ENCODE measurements around the gene ZNF831.

Gene ZNF831

GRCh38 chr20:59221049-59221706 lies 57.6 kb downstream of the ZNF831 start:
- peaks cover 11% of the 10 kb centered on the region for H3K4me1 ChIP-seq (ENCODE audit: control insufficient read depth, low read length)
- H3K9me3 ChIP-seq (ENCODE audit: control insufficient read depth, insufficient read depth, low read length): no peaks in the 10 kb centered on the region
- H3K4me2 ChIP-seq (ENCODE audit: low read length): no peak overlapping the region
- no peaks in the 10 kb centered on the region for H3K79me2 ChIP-seq (ENCODE audit: control insufficient read depth, low read length)
- H3K4me3 ChIP-seq (ENCODE audit: low read length): no peak overlapping the region
- no peaks in the 10 kb centered on the region for H3K36me3 ChIP-seq (ENCODE audit: control insufficient read depth, low read length)
- H3K27me3 ChIP-seq (ENCODE audit: control insufficient read depth, low read length): 0 out of 2 replicates have a peak, but pooled peaks cover 4% of the 10 kb centered on the region
- no peak overlapping the region for H3K27ac ChIP-seq (ENCODE audit: low read depth, low read length)
- no peaks in the 10 kb centered on the region for H3K9me2 ChIP-seq (replicated peaks; ENCODE audit: control insufficient read depth, low read length)
- no peaks in the 10 kb centered on the region for H4K20me1 ChIP-seq (ENCODE audit: control insufficient read depth, insufficient read depth, low read depth, low read length)
- H3F3A ChIP-seq (ENCODE audit: control insufficient read depth, insufficient read depth): no peaks in the 10 kb centered on the region
- TF ChIP-seq CTCF (IDR thresholded peaks at IDR 0.05; ENCODE audit: low read depth, low read length, poor library complexity, severe bottlenecking) (no peak), EZH2phosphoT487 (IDR thresholded peaks at IDR 0.05; ENCODE audit: borderline replicate concordance, low read length) (no peak)

GRCh38 chr20:59221707-59222252 lies 58.2 kb downstream of the ZNF831 start:
- H3K9me3 ChIP-seq (ENCODE audit: control insufficient read depth, insufficient read depth, low read length): no peaks in the 10 kb centered on the region
- H3K27me3 ChIP-seq (ENCODE audit: control insufficient read depth, low read length): 0 out of 2 replicates have a peak, but pooled peaks cover 4% of the 10 kb centered on the region
- peak overlapping the region; percentile 81 for H3K4me2 ChIP-seq (ENCODE audit: low read length)
- H3F3A ChIP-seq (ENCODE audit: control insufficient read depth, insufficient read depth): no peaks in the 10 kb centered on the region
- H3K36me3 ChIP-seq (ENCODE audit: control insufficient read depth, low read length): no peaks in the 10 kb centered on the region
- no peaks in the 10 kb centered on the region for H3K79me2 ChIP-seq (ENCODE audit: control insufficient read depth, low read length)
- H3K4me1 ChIP-seq (ENCODE audit: control insufficient read depth, low read length): peaks cover 11% of the 10 kb centered on the region
- H3K4me3 ChIP-seq (ENCODE audit: low read length): peak overlapping the region; percentile 70
- no peak for TF ChIP-seq CTCF (IDR thresholded peaks at IDR 0.05; ENCODE audit: low read depth, low read length, poor library complexity, severe bottlenecking)
- no peak for TF ChIP-seq EZH2phosphoT487 (IDR thresholded peaks at IDR 0.05; ENCODE audit: borderline replicate concordance, low read length)
- no peaks in the 10 kb centered on the region for H3K9me2 ChIP-seq (replicated peaks; ENCODE audit: control insufficient read depth, low read length)
- H4K20me1 ChIP-seq (ENCODE audit: control insufficient read depth, insufficient read depth, low read depth, low read length): no peaks in the 10 kb centered on the region
- no peak overlapping the region for H3K27ac ChIP-seq (ENCODE audit: low read depth, low read length)

GRCh38 chr20:59222253-59223181 lies 58.9 kb downstream of the ZNF831 start:
- Histone ChIP-seq H3K36me3 (ENCODE audit: control insufficient read depth, low read length) (no peaks in the 10 kb centered on the region), H3K4me2 (ENCODE audit: low read length) (peak overlapping the region; percentile 81), H3K27me3 (ENCODE audit: control insufficient read depth, low read length) (0 out of 2 replicates have a peak, but pooled peaks cover 4% of the 10 kb centered on the region), H3K79me2 (ENCODE audit: control insufficient read depth, low read length) (no peaks in the 10 kb centered on the region), H4K20me1 (ENCODE audit: control insufficient read depth, insufficient read depth, low read depth, low read length) (no peaks in the 10 kb centered on the region), H3K9me2 (replicated peaks; ENCODE audit: control insufficient read depth, low read length) (no peaks in the 10 kb centered on the region), H3K4me3 (ENCODE audit: low read length) (peak overlapping the region; percentile 70), H3K9me3 (ENCODE audit: control insufficient read depth, insufficient read depth, low read length) (no peaks in the 10 kb centered on the region), H3K27ac (ENCODE audit: low read depth, low read length) (no peak overlapping the region), H3K4me1 (ENCODE audit: control insufficient read depth, low read length) (peaks cover 11% of the 10 kb centered on the region), H3F3A (ENCODE audit: control insufficient read depth, insufficient read depth) (no peaks in the 10 kb centered on the region)
- no peak for TF ChIP-seq EZH2phosphoT487 (IDR thresholded peaks at IDR 0.05; ENCODE audit: borderline replicate concordance, low read length)
- peak; percentile 92 for TF ChIP-seq CTCF (IDR thresholded peaks at IDR 0.05; ENCODE audit: low read depth, low read length, poor library complexity, severe bottlenecking)
